ENCODE results near the gene ASB13.

ASB13 gene

GRCh38 chr10:5638494-5638893 is 27.9 kb downstream of the ASB13 start:
- no peak for DNase-seq (ENCODE audit: low read depth, low spot score)
- Histone ChIP-seq H3K4me3 (no peak overlapping the region), H3K9me3 (ENCODE audit: low read depth, low read length) (no peaks in the 10 kb centered on the region), H3K36me3 (ENCODE audit: insufficient read depth, low read length) (no peaks in the 10 kb centered on the region), H3K9ac (ENCODE audit: insufficient read length) (no peak overlapping the region), H3K27ac (no peak overlapping the region)
- TF ChIP-seq EZH2 (IDR thresholded peaks at IDR 0.05) (no peak), FOXP2 (optimal IDR thresholded peaks at IDR 0.05; ENCODE audit: control extremely low read depth, extremely low read length, insufficient read depth) (no peak), POLR2AphosphoS5 (IDR thresholded peaks at IDR 0.05; ENCODE audit: borderline replicate concordance, low read depth, low read length) (no peak)

DNA sequence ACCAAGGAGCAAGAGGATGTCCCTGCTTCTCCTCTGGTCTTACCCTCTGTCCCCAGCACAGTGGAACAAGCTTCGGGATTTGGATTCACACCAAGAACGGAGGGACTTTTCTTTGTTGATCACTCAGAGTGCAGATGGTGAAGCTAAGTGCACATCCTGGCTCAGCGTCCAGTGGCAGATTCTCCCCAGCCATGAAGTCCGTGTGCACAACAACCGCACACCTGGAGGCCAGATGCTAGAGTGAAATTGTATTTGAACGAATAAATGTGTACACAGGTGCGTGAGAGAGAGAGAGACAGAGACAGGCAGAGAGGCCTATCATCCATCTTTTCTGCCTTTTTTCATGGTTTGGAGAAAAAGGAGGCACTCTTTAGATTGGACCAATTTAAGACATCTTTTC is 31.5 kb downstream of the ASB13 start:
- no peak for TF ChIP-seq EZH2 (IDR thresholded peaks at IDR 0.05)
- TF ChIP-seq POLR2AphosphoS5 (IDR thresholded peaks at IDR 0.05; ENCODE audit: borderline replicate concordance, low read depth, low read length) = no peak
- TF ChIP-seq FOXP2 (optimal IDR thresholded peaks at IDR 0.05; ENCODE audit: control extremely low read depth, extremely low read length, insufficient read depth) = no peak
- Histone ChIP-seq H3K9ac (ENCODE audit: insufficient read length) (no peak overlapping the region), H3K27ac (no peak overlapping the region), H3K36me3 (ENCODE audit: insufficient read depth, low read length) (no peaks in the 10 kb centered on the region), H3K4me3 (no peak overlapping the region), H3K9me3 (ENCODE audit: low read depth, low read length) (no peaks in the 10 kb centered on the region)
- no peak for DNase-seq (ENCODE audit: low read depth, low spot score)

DNA sequence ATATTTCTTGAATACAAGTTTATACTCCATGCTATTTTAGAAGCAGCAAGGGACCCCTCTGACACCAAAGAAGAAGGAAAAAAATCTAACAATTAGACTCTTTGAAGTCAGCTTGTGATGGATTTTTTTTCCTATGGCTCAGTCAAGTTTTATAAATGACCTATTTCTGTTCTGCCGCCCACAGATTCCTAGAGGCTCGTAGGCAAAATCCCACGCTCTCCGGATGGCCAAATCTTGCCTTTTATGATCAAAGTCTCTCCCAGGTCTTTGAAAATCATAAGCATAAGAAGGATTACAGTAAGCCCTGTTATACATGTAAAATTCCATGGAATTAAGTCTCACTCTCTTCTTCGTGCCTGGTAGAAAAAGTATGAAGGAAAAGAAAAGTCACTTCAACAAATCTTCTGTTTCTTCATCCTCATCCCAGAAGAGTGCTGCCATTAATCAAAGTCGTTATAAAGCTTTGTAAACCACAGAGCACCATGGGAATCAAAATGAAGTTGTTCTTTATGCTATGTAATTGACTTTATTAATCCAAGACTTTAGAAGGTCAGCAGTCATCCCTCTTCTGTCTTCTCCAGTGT is 33.1 kb downstream of the ASB13 start:
- Histone ChIP-seq H3K4me3 (no peak overlapping the region), H3K27ac (no peak overlapping the region), H3K9me3 (ENCODE audit: low read depth, low read length) (no peaks in the 10 kb centered on the region), H3K36me3 (ENCODE audit: insufficient read depth, low read length) (no peaks in the 10 kb centered on the region), H3K9ac (ENCODE audit: insufficient read length) (no peak overlapping the region)
- no peak for TF ChIP-seq EZH2 (IDR thresholded peaks at IDR 0.05)
- TF ChIP-seq POLR2AphosphoS5 (IDR thresholded peaks at IDR 0.05; ENCODE audit: borderline replicate concordance, low read depth, low read length) = no peak
- TF ChIP-seq FOXP2 (optimal IDR thresholded peaks at IDR 0.05; ENCODE audit: control extremely low read depth, extremely low read length, insufficient read depth) = no peak
- no peak for DNase-seq (ENCODE audit: low read depth, low spot score)

- Histone ChIP-seq H3K9me3 (ENCODE audit: low read depth, low read length) (no peaks in the 10 kb centered on the region), H3K27ac (no peak overlapping the region), H3K4me3 (no peak overlapping the region), H3K36me3 (ENCODE audit: insufficient read depth, low read length) (no peaks in the 10 kb centered on the region), H3K9ac (ENCODE audit: insufficient read length) (no peak overlapping the region)
- no peak for DNase-seq (ENCODE audit: low read depth, low spot score)
- TF ChIP-seq EZH2 (IDR thresholded peaks at IDR 0.05) (no peak), FOXP2 (optimal IDR thresholded peaks at IDR 0.05; ENCODE audit: control extremely low read depth, extremely low read length, insufficient read depth) (no peak), POLR2AphosphoS5 (IDR thresholded peaks at IDR 0.05; ENCODE audit: borderline replicate concordance, low read depth, low read length) (no peak)
Observed at GRCh38 chr10:5632446-5632845, 33.9 kb downstream of the ASB13 start.

DNA sequence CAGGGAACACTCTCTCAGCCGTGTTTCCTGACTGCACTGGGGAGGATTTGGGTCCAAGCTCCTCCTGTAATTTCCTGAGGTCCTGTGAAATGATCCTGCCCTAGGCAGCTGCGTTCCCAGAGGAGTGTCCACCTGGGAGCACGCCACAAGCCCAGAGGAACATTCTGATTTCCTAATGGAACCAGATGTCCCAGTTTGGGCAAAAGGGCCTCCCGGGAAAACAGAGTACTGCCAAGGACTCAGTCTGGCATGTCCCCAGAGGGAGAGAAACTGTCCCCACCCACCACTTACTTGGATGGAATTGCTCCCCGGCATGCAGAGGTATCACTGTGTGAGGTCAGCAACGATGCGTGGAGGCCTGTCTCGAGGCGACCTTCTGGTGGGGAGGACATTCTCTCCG is 34.5 kb downstream of the ASB13 start:
- H3K9ac ChIP-seq (ENCODE audit: insufficient read length) = no peak overlapping the region
- no peak overlapping the region for H3K27ac ChIP-seq
- H3K36me3 ChIP-seq (ENCODE audit: insufficient read depth, low read length) = no peaks in the 10 kb centered on the region
- no peaks in the 10 kb centered on the region for H3K9me3 ChIP-seq (ENCODE audit: low read depth, low read length)
- DNase-seq (ENCODE audit: low read depth, low spot score) = no peak
- no peak overlapping the region for H3K4me3 ChIP-seq
- TF ChIP-seq FOXP2 (optimal IDR thresholded peaks at IDR 0.05; ENCODE audit: control extremely low read depth, extremely low read length, insufficient read depth) = no peak
- no peak for TF ChIP-seq EZH2 (IDR thresholded peaks at IDR 0.05)

DNA sequence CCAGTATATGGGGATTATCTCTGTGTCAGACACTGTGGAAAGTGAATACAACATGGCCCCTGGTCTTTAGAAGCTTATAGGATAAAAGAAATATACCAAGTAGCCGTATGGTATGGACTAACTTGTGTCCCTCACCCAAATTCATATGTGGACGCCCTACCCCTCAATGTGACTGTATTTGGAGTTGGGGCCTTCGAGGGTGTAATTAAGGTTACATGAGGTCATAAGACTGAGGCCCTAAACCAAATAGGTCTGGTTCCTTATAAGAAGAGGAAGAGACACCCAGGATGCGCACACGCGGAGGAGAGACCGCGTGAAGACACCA is 36.3 kb downstream of the ASB13 start:
- no peak overlapping the region for H3K27ac ChIP-seq
- H3K4me3 ChIP-seq = no peak overlapping the region
- H3K36me3 ChIP-seq (ENCODE audit: insufficient read depth, low read length) = no peaks in the 10 kb centered on the region
- DNase-seq (ENCODE audit: low read depth, low spot score) = no peak
- no peaks in the 10 kb centered on the region for H3K9me3 ChIP-seq (ENCODE audit: low read depth, low read length)
- TF ChIP-seq POLR2AphosphoS5 (IDR thresholded peaks at IDR 0.05; ENCODE audit: borderline replicate concordance, low read depth, low read length) (no peak), EZH2 (IDR thresholded peaks at IDR 0.05) (no peak), FOXP2 (optimal IDR thresholded peaks at IDR 0.05; ENCODE audit: control extremely low read depth, extremely low read length, insufficient read depth) (no peak)
- H3K9ac ChIP-seq (ENCODE audit: insufficient read length) = no peak overlapping the region

- H3K9me3 ChIP-seq (ENCODE audit: low read depth, low read length) = no peaks in the 10 kb centered on the region
- no peak overlapping the region for H3K27ac ChIP-seq
- no peaks in the 10 kb centered on the region for H3K36me3 ChIP-seq (ENCODE audit: insufficient read depth, low read length)
- no peak for TF ChIP-seq EZH2 (IDR thresholded peaks at IDR 0.05)
- no peak for TF ChIP-seq POLR2AphosphoS5 (IDR thresholded peaks at IDR 0.05; ENCODE audit: borderline replicate concordance, low read depth, low read length)
- H3K4me3 ChIP-seq = no peak overlapping the region
- H3K9ac ChIP-seq (ENCODE audit: insufficient read length) = no peak overlapping the region
- peak; percentile 40 for DNase-seq (ENCODE audit: low read depth, low spot score)
Observed at GRCh38 chr10:5629303-5630111, 36.9 kb downstream of the ASB13 start.

- H3K9ac ChIP-seq (ENCODE audit: insufficient read length) = no peak overlapping the region
- H3K4me3 ChIP-seq = no peak overlapping the region
- DNase-seq (ENCODE audit: low read depth, low spot score) = no peak
Observed at GRCh38 chr10:5628451-5629302, 37.7 kb downstream of the ASB13 start.

More at GRCh38 chr10:5628451-5629302, 37.7 kb downstream of the ASB13 start:
- H3K36me3 ChIP-seq (ENCODE audit: insufficient read depth, low read length) = no peaks in the 10 kb centered on the region
- TF ChIP-seq EZH2 (IDR thresholded peaks at IDR 0.05) = no peak
- no peak for TF ChIP-seq FOXP2 (optimal IDR thresholded peaks at IDR 0.05; ENCODE audit: control extremely low read depth, extremely low read length, insufficient read depth)
- no peak for TF ChIP-seq POLR2AphosphoS5 (IDR thresholded peaks at IDR 0.05; ENCODE audit: borderline replicate concordance, low read depth, low read length)
- H3K27ac ChIP-seq = no peak overlapping the region
- H3K9me3 ChIP-seq (ENCODE audit: low read depth, low read length) = no peaks in the 10 kb centered on the region

All from SK-N-MC (cell line).